Measurements from ENCODE around the gene BCKDHA.

BCKDHA gene

GRCh38 chr19:41397086-41398049 lies at the start of gene BCKDHA, which contains the start of gene EXOSC5:
TSS of gene BCKDHA (plus strand) at chr19:41397818. CDS start at chr19:41397828, 10 bp downstream.
TSS of gene EXOSC5 (minus strand) at chr19:41397359. CDS start at chr19:41397328, 31 bp downstream.
- in situ Hi-C loops (cut with HindIII; ENCODE audit: low sequenced_read_pairs), result no loop called here

GRCh38 chr19:41350735-41351338 lies 46.8 kb upstream of the BCKDHA start:
- in situ Hi-C loops (cut with HindIII; ENCODE audit: low sequenced_read_pairs), result no loop called here

- in situ Hi-C loops (cut with HindIII; ENCODE audit: low sequenced_read_pairs), result no loop called here
These were observed 46.0 kb upstream of the BCKDHA start for GRCh38 chr19:41351339-41352245.

- in situ Hi-C loops (cut with HindIII; ENCODE audit: low sequenced_read_pairs), result no loop called here
These were observed 45.4 kb upstream of the BCKDHA start for GRCh38 chr19:41352279-41352608.

- in situ Hi-C loops (cut with HindIII; ENCODE audit: low sequenced_read_pairs), result no loop called here
These were observed 44.8 kb upstream of the BCKDHA start for GRCh38 chr19:41352609-41353465.

- in situ Hi-C loops (cut with HindIII; ENCODE audit: low sequenced_read_pairs), result no loop called here
These were observed 43.9 kb upstream of the BCKDHA start, which contains the start of gene TGFB1 for GRCh38 chr19:41353466-41354342. TSS of gene TGFB1 (minus strand) at chr19:41353922. CDS start at chr19:41353044, 878 bp downstream.

GRCh38 chr19:41354343-41354953 lies 43.2 kb upstream of the BCKDHA start:
- in situ Hi-C loops (cut with HindIII; ENCODE audit: low sequenced_read_pairs), result no loop called here

GRCh38 chr19:41355035-41355434 lies 42.6 kb upstream of the BCKDHA start:
- in situ Hi-C loops (cut with HindIII; ENCODE audit: low sequenced_read_pairs), result no loop called here

- in situ Hi-C loops (cut with HindIII; ENCODE audit: low sequenced_read_pairs), result no loop called here
These were observed 41.8 kb upstream of the BCKDHA start for GRCh38 chr19:41355802-41356201.

- in situ Hi-C loops (cut with HindIII; ENCODE audit: low sequenced_read_pairs), result no loop called here
These were observed 40.5 kb upstream of the BCKDHA start for GRCh38 chr19:41356984-41357739.

GRCh38 chr19:41357746-41358145 lies 39.9 kb upstream of the BCKDHA start:
- in situ Hi-C loops (cut with HindIII; ENCODE audit: low sequenced_read_pairs), result no loop called here

GRCh38 chr19:41359741-41360140 lies 37.9 kb upstream of the BCKDHA start:
- in situ Hi-C loops (cut with HindIII; ENCODE audit: low sequenced_read_pairs), result no loop called here

- in situ Hi-C loops (cut with HindIII; ENCODE audit: low sequenced_read_pairs), result no loop called here
These were observed 35.3 kb upstream of the BCKDHA start for GRCh38 chr19:41362143-41362847.

- in situ Hi-C loops (cut with HindIII; ENCODE audit: low sequenced_read_pairs), result no loop called here
These were observed 34.3 kb upstream of the BCKDHA start for GRCh38 chr19:41363371-41363752.

- in situ Hi-C loops (cut with HindIII; ENCODE audit: low sequenced_read_pairs), result no loop called here
These were observed 33.7 kb upstream of the BCKDHA start, which contains the start of gene B9D2 for GRCh38 chr19:41363753-41364523. TSS of gene B9D2 (minus strand) at chr19:41364149. CDS start at chr19:41363519, 630 bp downstream.

Measured in DLD1 (cell line).